Mesothelial cell of epicardium (in vitro differentiated cells): ENCODE data around the gene PHF21B. TPM values are rescaled to one million over a fixed set of nuclear protein-coding genes. Genes with fewer than 3 reads are reported as not detected.

Experiments used
- DNase-seq, 2 experiments: peaks; one replicate each; pipeline ENCODE4 v3.0.0; 2021; ENCODE audit warnings: low spot score in 2 of 2; ENCODE audit not compliant: unreplicated experiment in 2 of 2
- H3K27ac Mint-ChIP-seq: 2 replicates; pipeline ENCODE4 v1.8.0; 2021; ENCODE audit warnings: mixed read lengths
- H3K27me3 Mint-ChIP-seq: 2 replicates; pipeline ENCODE4 v1.8.0; 2021; ENCODE audit warnings: low read depth, mixed read lengths
- H3K36me3 Mint-ChIP-seq: 2 replicates; pipeline ENCODE4 v1.8.0; 2021; ENCODE audit warnings: mixed read lengths
- H3K4me1 Mint-ChIP-seq: 2 replicates; pipeline ENCODE4 v1.8.0; 2021; ENCODE audit warnings: mixed read lengths
- H3K4me3 Mint-ChIP-seq: 2 replicates; pipeline ENCODE4 v1.8.0; 2021; ENCODE audit warnings: mild to moderate bottlenecking, moderate library complexity, mixed read lengths
- H3K9me3 Mint-ChIP-seq: 2 replicates; pipeline ENCODE4 v1.8.0; 2021; ENCODE audit warnings: mixed read lengths
- CTCF ChIP-seq: fragments of 200-600 bp; sonication (generic); IDR thresholded peaks from one replicate; pipeline ENCODE4 v1.5.0; 2021; ENCODE audit warnings: antibody characterized with exemption; ENCODE audit not compliant: unreplicated experiment
- total RNA-seq: library from RNA; stranded (reverse); gene quantifications from 3 replicates; pipeline ENCODE4 v1.2.1, GENCODE V29; 2021

The PHF21B gene
- total RNA-seq, 1 donor from 2014 or later, result 8.6 TPM

- peak; percentile 84 to 86 for DNase-seq
- Mint-ChIP-seq H3K4me3 (peak overlapping the region; percentile 66), H3K9me3 (no peaks in the 10 kb centered on the region), H3K27me3 (peaks cover 40% of the 10 kb centered on the region), H3K4me1 (peaks cover 33% of the 10 kb centered on the region), H3K27ac (no peak overlapping the region), H3K36me3 (no peaks in the 10 kb centered on the region)
- no peak for TF ChIP-seq CTCF
Observed at GRCh38 chr22:45007391-45008185, 2.2 kb downstream of the PHF21B start.

GRCh38 chr22:45006964-45007390 lies 2.8 kb downstream of the PHF21B start:
- peak overlapping the region; percentile 70 for H3K4me3 Mint-ChIP-seq
- H3K27me3 Mint-ChIP-seq, result peaks cover 34% of the 10 kb centered on the region
- TF ChIP-seq CTCF, result no peak
- peaks cover 33% of the 10 kb centered on the region for H3K4me1 Mint-ChIP-seq
- no peak for DNase-seq
- H3K27ac Mint-ChIP-seq, result peak overlapping the region; percentile 92
- no peaks in the 10 kb centered on the region for H3K36me3 Mint-ChIP-seq
- H3K9me3 Mint-ChIP-seq, result no peaks in the 10 kb centered on the region

GRCh38 chr22:45006111-45006963 lies 3.5 kb downstream of the PHF21B start:
- Mint-ChIP-seq H3K36me3 (no peaks in the 10 kb centered on the region), H3K27ac (peak overlapping the region; percentile 92), H3K27me3 (peaks cover 30% of the 10 kb centered on the region), H3K4me1 (peaks cover 33% of the 10 kb centered on the region), H3K9me3 (no peaks in the 10 kb centered on the region), H3K4me3 (peak overlapping the region; percentile 70)
- no peak for TF ChIP-seq CTCF
- DNase-seq, result no peak

GRCh38 chr22:45001653-45002052 lies 8.2 kb downstream of the PHF21B start:
- no peak for DNase-seq
- H3K9me3 Mint-ChIP-seq, result no peaks in the 10 kb centered on the region
- peaks cover 18% of the 10 kb centered on the region for H3K27me3 Mint-ChIP-seq
- peaks cover 24% of the 10 kb centered on the region for H3K4me1 Mint-ChIP-seq
- H3K4me3 Mint-ChIP-seq, result no peak overlapping the region
- no peak overlapping the region for H3K27ac Mint-ChIP-seq
- TF ChIP-seq CTCF, result no peak
- H3K36me3 Mint-ChIP-seq, result no peaks in the 10 kb centered on the region

GRCh38 chr22:45000330-45000729 lies 9.5 kb downstream of the PHF21B start:
- H3K27ac Mint-ChIP-seq, result no peak overlapping the region
- H3K9me3 Mint-ChIP-seq, result no peaks in the 10 kb centered on the region
- H3K27me3 Mint-ChIP-seq, result peaks cover 13% of the 10 kb centered on the region
- H3K4me1 Mint-ChIP-seq, result peaks cover 11% of the 10 kb centered on the region
- H3K36me3 Mint-ChIP-seq, result no peaks in the 10 kb centered on the region
- TF ChIP-seq CTCF, result no peak
- no peak overlapping the region for H3K4me3 Mint-ChIP-seq
- no peak for DNase-seq
